IMR-90 (cell line): ENCODE data around the gene MAPK11. TPM values are rescaled to one million over a fixed set of nuclear protein-coding genes. Genes with fewer than 3 reads are reported as not detected.

Source experiments
- ATAC-seq: fragments of 200-7000 bp; cut with Tn5 transposase; 2 replicates; pipeline ENCODE4 v1.9.1; 2020; ENCODE audit warnings: low read depth, mild to moderate bottlenecking, moderate library complexity
- BruUV-seq: library from RNA; stranded (reverse); fragments of 400-500 nt; replicated peaks from 2 replicates; lab custom pipeline; 2021; lab: Mats Ljungman, UMichigan
- CTCF ChIA-PET: fragments of 300-600 bp; formaldehyde crosslinking; extraction: SDS; loops from one replicate; lab custom pipeline; 2021; ENCODE audit warnings: antibody characterized with exemption; lab: Yijun Ruan, JAX
- POLR2A ChIA-PET: fragments of 300-600 bp; sonication (Branson Sonifier 250); formaldehyde crosslinking; loops from one replicate; lab custom pipeline; 2022; ENCODE audit warnings: antibody characterized with exemption; ENCODE audit not compliant: unreplicated experiment; lab: Charles Lee
- DNase-seq: peaks from one replicate; pipeline ENCODE4 v3.0.0; 2013
- H2AFZ ChIP-seq: replicated peaks from 2 replicates; pipeline ENCODE3; 2013; ENCODE audit warnings: low read length, mild to moderate bottlenecking; ENCODE audit not compliant: poor library complexity
- H2AK5ac ChIP-seq: 2 replicates; pipeline ENCODE4 v1.6.1; 2013; ENCODE audit warnings: low read depth, low read length, inconsistent platforms
- H2AK9ac ChIP-seq: replicated peaks from 2 replicates; pipeline ENCODE3; 2013; ENCODE audit warnings: mild to moderate bottlenecking, low read depth, low read length, moderate library complexity; ENCODE audit not compliant: poor library complexity
- H2BK120ac ChIP-seq: 2 replicates; pipeline ENCODE4 v1.6.1; 2013; ENCODE audit warnings: low read depth, low read length, inconsistent platforms
- H2BK15ac ChIP-seq: 3 replicates; pipeline ENCODE4 v1.6.1; 2013; ENCODE audit warnings: low read depth, low read length, inconsistent platforms
- H2BK20ac ChIP-seq: 2 replicates; pipeline ENCODE4 v1.6.1; 2013; ENCODE audit warnings: low read depth, mild to moderate bottlenecking, inconsistent platforms, low read length, moderate library complexity
- H2BK5ac ChIP-seq: 2 replicates; pipeline ENCODE4 v1.6.1; 2013; ENCODE audit warnings: mild to moderate bottlenecking, low read depth, low read length, inconsistent platforms; ENCODE audit not compliant: poor library complexity, severe bottlenecking
- H3K14ac ChIP-seq: replicated peaks from 2 replicates; pipeline ENCODE4 v1.6.1; 2013; ENCODE audit warnings: low read depth, low read length, inconsistent platforms
- H3K18ac ChIP-seq: 2 replicates; pipeline ENCODE4 v1.6.1; 2013; ENCODE audit warnings: low read depth, low read length, control low read depth
- H3K23ac ChIP-seq: 2 replicates; pipeline ENCODE4 v1.6.1; 2013; ENCODE audit warnings: low read depth, low read length, inconsistent platforms
- H3K27ac ChIP-seq: 2 replicates; pipeline ENCODE4 v1.5.1; 2013; ENCODE audit warnings: mild to moderate bottlenecking, control low read depth, low read length; ENCODE audit not compliant: insufficient read depth
- H3K27me3 ChIP-seq: 2 replicates; pipeline ENCODE4 v1.6.1; 2013; ENCODE audit warnings: low read length; ENCODE audit not compliant: control insufficient read depth, insufficient read depth
- H3K36me3 ChIP-seq: 2 replicates; pipeline ENCODE4 v1.6.1; 2013; ENCODE audit warnings: low read length, mixed read lengths; ENCODE audit not compliant: control insufficient read depth, insufficient read depth
- H3K4ac ChIP-seq: 2 replicates; pipeline ENCODE4 v1.6.1; 2013; ENCODE audit warnings: low read depth, low read length, inconsistent platforms
- H3K4me1 ChIP-seq: 2 replicates; pipeline ENCODE4 v1.6.1; 2013; ENCODE audit warnings: low read length, mixed read lengths; ENCODE audit not compliant: control insufficient read depth, insufficient read depth
- H3K4me2 ChIP-seq: 2 replicates; pipeline ENCODE4 v1.6.1; 2013; ENCODE audit warnings: low read depth, mild to moderate bottlenecking, control low read depth, low read length, moderate library complexity
- H3K4me3 ChIP-seq: 2 replicates; pipeline ENCODE4 v1.5.1; 2013; ENCODE audit warnings: low read depth, mild to moderate bottlenecking, control low read depth, low read length, moderate library complexity; ENCODE audit not compliant: insufficient read depth
- H3K56ac ChIP-seq: 2 replicates; pipeline ENCODE4 v1.6.1; 2013; ENCODE audit warnings: low read length, inconsistent platforms; ENCODE audit not compliant: insufficient read depth; ENCODE audit errors: extremely low read depth
- H3K79me1 ChIP-seq, 2 experiments: 2 replicates each; pipeline ENCODE4 v1.6.1; 2013; ENCODE audit warnings: low read length in 2 of 2, inconsistent platforms in 1 of 2, low read depth in 1 of 2
- H3K9ac ChIP-seq: 2 replicates; pipeline ENCODE4 v1.6.1; 2013; ENCODE audit warnings: low read depth, low read length, control low read depth
- H3K9me1 ChIP-seq: 2 replicates; pipeline ENCODE4 v1.6.1; 2013; ENCODE audit warnings: low read length, inconsistent platforms; ENCODE audit not compliant: insufficient read depth
- H3K9me3 ChIP-seq: 2 replicates; pipeline ENCODE4 v1.6.1; 2013; ENCODE audit warnings: low read length; ENCODE audit not compliant: control insufficient read depth, insufficient read depth
- H4K20me1 ChIP-seq: 2 replicates; pipeline ENCODE4 v1.6.1; 2013; ENCODE audit warnings: low read length, inconsistent platforms; ENCODE audit not compliant: insufficient read depth
- H4K5ac ChIP-seq: 2 replicates; pipeline ENCODE4 v1.6.1; 2013; ENCODE audit warnings: mild to moderate bottlenecking, low read depth, low read length, control low read depth
- H4K8ac ChIP-seq, 2 experiments: 2 replicates each; pipeline ENCODE4 v1.6.1; 2013; ENCODE audit warnings: low read depth in 2 of 2, low read length in 2 of 2, control low read depth in 1 of 2, inconsistent platforms in 1 of 2
- H4K91ac ChIP-seq: 2 replicates; pipeline ENCODE4 v1.6.1; 2013; ENCODE audit warnings: low read depth, low read length, inconsistent platforms; ENCODE audit not compliant: insufficient read depth
- BHLHE40 ChIP-seq: fragments of 150-350 bp; IDR thresholded peaks from 2 replicates; pipeline ENCODE4 v1.6.1; 2016; ENCODE audit warnings: mild to moderate bottlenecking, low read depth, low read length
- CEBPB ChIP-seq: IDR thresholded peaks from 2 replicates; pipeline ENCODE4 v1.6.1; 2012; ENCODE audit warnings: low read depth, low read length, improper control_type of control experiment
- CHD1 ChIP-seq: IDR thresholded peaks from 2 replicates; pipeline ENCODE4 v1.6.1; 2012; ENCODE audit warnings: low read depth, low read length, improper control_type of control experiment
- FOS ChIP-seq: fragments of 150-350 bp; IDR thresholded peaks from 2 replicates; pipeline ENCODE4 v1.6.1; 2016; ENCODE audit warnings: low read depth, low read length
- MAFK ChIP-seq: IDR thresholded peaks from 2 replicates; pipeline ENCODE4 v1.6.1; 2012; ENCODE audit warnings: low read depth, low read length, improper control_type of control experiment
- MAZ ChIP-seq: IDR thresholded peaks from 2 replicates; pipeline ENCODE4 v1.6.1; 2012; ENCODE audit warnings: low read depth, mild to moderate bottlenecking, low read length, improper control_type of control experiment, moderate library complexity, borderline replicate concordance
- MXI1 ChIP-seq: IDR thresholded peaks from 2 replicates; pipeline ENCODE4 v1.6.1; 2012; ENCODE audit warnings: low read depth, mild to moderate bottlenecking, low read length, moderate library complexity, borderline replicate concordance
- NFE2L2 ChIP-seq: fragments of 150-350 bp; IDR thresholded peaks from 2 replicates; pipeline ENCODE4 v1.6.1; 2016; ENCODE audit warnings: low read depth, mild to moderate bottlenecking, low read length
- POLR2A ChIP-seq: IDR thresholded peaks from 2 replicates; pipeline ENCODE4 v1.6.1; 2012; ENCODE audit warnings: mild to moderate bottlenecking, low read depth, low read length
- RAD21 ChIP-seq: IDR thresholded peaks from 2 replicates; pipeline ENCODE4 v1.6.1; 2012; ENCODE audit warnings: low read length, improper control_type of control experiment
- RFX5 ChIP-seq: IDR thresholded peaks from 2 replicates; pipeline ENCODE4 v1.8.0; 2012; ENCODE audit warnings: low read depth, mild to moderate bottlenecking, low read length, moderate library complexity
- SMC3 ChIP-seq: fragments of 150-350 bp; IDR thresholded peaks from 2 replicates; pipeline ENCODE4 v1.6.1; 2016; ENCODE audit warnings: low read depth, mild to moderate bottlenecking, antibody characterized with exemption, low read length, moderate library complexity
- WGBS, 2 experiments: methylation state at CpG; one replicate each; pipeline versions ENCODE4 v1.1.5 to v1.1.7; 2013; ENCODE audit warnings: missing lambda C conversion rate in 2 of 2; ENCODE audit not compliant: insufficient read length in 1 of 2; ENCODE audit errors: extremely low coverage in 2 of 2; 5-methylcytosine and 5-hydroxymethylcytosine counted together
- dilution Hi-C: fragments of 300-500 bp; cut with HindIII; formaldehyde crosslinking; loops from one replicate; pipeline ENCODE4 v1.14.3; 2018; ENCODE audit warnings: low sequenced_read_pairs; ENCODE audit not compliant: unreplicated experiment
- in situ Hi-C: fragments of 300-500 bp; cut with MboI; formaldehyde crosslinking; loops from 3 replicates; pipeline ENCODE4 v1.14.3; 2019; ENCODE audit warnings: low sequenced_read_pairs, inconsistent platforms, mixed read lengths
- intact Hi-C: fragments of 100-400 bp; cut with micrococcal nuclease; formaldehyde crosslinking; loops from 2 replicates; pipeline ENCODE4 v1.10.0; 2022
- polyA plus RNA-seq, 3 experiments: library from polyadenylated mRNA; depleted of rRNA; stranded (reverse); fragments of >200 nt; gene quantifications; 2 replicates each; pipeline ENCODE4 v1.2.3, GENCODE V29; 2012; ENCODE audit warnings: low replicate concordance in 1 of 3
- total RNA-seq: library from RNA; depleted of rRNA; stranded (reverse); fragments of >200 nt; gene quantifications from 2 replicates; pipeline ENCODE4 v1.2.3, GENCODE V29; 2012
- TF ChIP-seq, protein P1 (sequence below): conservative IDR thresholded peaks from 2 replicates; pipeline ENCODE4 v1.5.1; 2012; ENCODE audit warnings: mild to moderate bottlenecking, low read depth, low read length, improper control_type of control experiment

The MAPK11 gene
- total and polyA plus RNA-seq, 2 of the 4 experiments (the other 2 are of a cell fraction) = 8.1 to 14.4 TPM

GRCh38 chr22:50226063-50226874, 43.9 kb downstream of the MAPK11 start:
- H2AFZ ChIP-seq = no peak overlapping the region
- TF ChIP-seq MXI1 = no peak
- TF ChIP-seq SMC3 = no peak
- no peak for TF ChIP-seq MAFK
- no peak for TF ChIP-seq BHLHE40
- no peak for TF ChIP-seq CHD1
- TF ChIP-seq CEBPB = no peak
- TF ChIP-seq NFE2L2 = no peak
- TF ChIP-seq RAD21 = no peak
- TF ChIP-seq, protein P1, sequence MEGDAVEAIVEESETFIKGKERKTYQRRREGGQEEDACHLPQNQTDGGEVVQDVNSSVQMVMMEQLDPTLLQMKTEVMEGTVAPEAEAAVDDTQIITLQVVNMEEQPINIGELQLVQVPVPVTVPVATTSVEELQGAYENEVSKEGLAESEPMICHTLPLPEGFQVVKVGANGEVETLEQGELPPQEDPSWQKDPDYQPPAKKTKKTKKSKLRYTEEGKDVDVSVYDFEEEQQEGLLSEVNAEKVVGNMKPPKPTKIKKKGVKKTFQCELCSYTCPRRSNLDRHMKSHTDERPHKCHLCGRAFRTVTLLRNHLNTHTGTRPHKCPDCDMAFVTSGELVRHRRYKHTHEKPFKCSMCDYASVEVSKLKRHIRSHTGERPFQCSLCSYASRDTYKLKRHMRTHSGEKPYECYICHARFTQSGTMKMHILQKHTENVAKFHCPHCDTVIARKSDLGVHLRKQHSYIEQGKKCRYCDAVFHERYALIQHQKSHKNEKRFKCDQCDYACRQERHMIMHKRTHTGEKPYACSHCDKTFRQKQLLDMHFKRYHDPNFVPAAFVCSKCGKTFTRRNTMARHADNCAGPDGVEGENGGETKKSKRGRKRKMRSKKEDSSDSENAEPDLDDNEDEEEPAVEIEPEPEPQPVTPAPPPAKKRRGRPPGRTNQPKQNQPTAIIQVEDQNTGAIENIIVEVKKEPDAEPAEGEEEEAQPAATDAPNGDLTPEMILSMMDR = no peak
- no peak for TF ChIP-seq FOS
- no peak for TF ChIP-seq POLR2A
- TF ChIP-seq RFX5 = no peak
- no peak for TF ChIP-seq MAZ
- no peak overlapping the region for H2AK9ac ChIP-seq
- H3K4me3 ChIP-seq = no peak overlapping the region
- H3K4ac ChIP-seq = no peak overlapping the region
- no peak overlapping the region for H3K27ac ChIP-seq
- WGBS, 2 experiments = 92% methylated on average over 10 of the region's 31 CpGs; no CpG with 5 or more reads in 1 of the 2 experiments
- H4K8ac ChIP-seq = no peak overlapping the region
- no peak overlapping the region for H2BK5ac ChIP-seq
- H3K14ac ChIP-seq = no peak overlapping the region
- ChIA-PET POLR2A (no interaction called here), CTCF (no interaction called here)
- H3K18ac ChIP-seq = no peak overlapping the region
- peaks cover 60% of the 10 kb centered on the region for H3K36me3 ChIP-seq
- no peak overlapping the region for H4K5ac ChIP-seq
- no TSS peak for BruUV-seq
- H3K79me1 ChIP-seq = peaks cover 0 to 18% of the 10 kb centered on the region in 2 experiments; a peak in 1 of 4 replicates
- DNase-seq (no peak), ATAC-seq (no peak)
- no peaks in the 10 kb centered on the region for H3K9me3 ChIP-seq
- no peak overlapping the region for H3K56ac ChIP-seq
- H3K9ac ChIP-seq = no peak overlapping the region
- H3K9me1 ChIP-seq = peaks cover 3% of the 10 kb centered on the region; the same call in 1 of the 2 replicates
- intact Hi-C loops = no loop called here
- H2AK5ac ChIP-seq = no peak overlapping the region
- no peak overlapping the region for H2BK120ac ChIP-seq
- no peaks in the 10 kb centered on the region; the same call in 1 of the 2 replicates for H4K20me1 ChIP-seq
- dilution Hi-C loops = no loop called here
- H2BK20ac ChIP-seq = no peak overlapping the region
- H3K4me2 ChIP-seq = no peak overlapping the region
- no peak overlapping the region for H4K91ac ChIP-seq
- no peaks in the 10 kb centered on the region for H3K4me1 ChIP-seq
- in situ Hi-C loops = no loop called here
- no peak overlapping the region for H3K23ac ChIP-seq
- H2BK15ac ChIP-seq = no peak overlapping the region
- no peaks in the 10 kb centered on the region for H3K27me3 ChIP-seq
